Measurements from ENCODE around the gene GPER1. TPM values are rescaled to one million over a fixed set of nuclear protein-coding genes. Genes with fewer than 3 reads are reported as not detected.
A peak's percentile ranks its signal among the peaks of the same experiment; 100 is the strongest.

Gene GPER1
- total RNA-seq, 1 donor from 2014 or later: 16.6 TPM

GRCh38 chr7:1117321-1117928 lies 29.5 kb downstream of the GPER1 start:
- no peak for DNase-seq (ENCODE audit: low spot score)

- DNase-seq (ENCODE audit: low spot score): no peak
Measured at GRCh38 chr7:1119201-1119600, 31.3 kb downstream of the GPER1 start.

DNA sequence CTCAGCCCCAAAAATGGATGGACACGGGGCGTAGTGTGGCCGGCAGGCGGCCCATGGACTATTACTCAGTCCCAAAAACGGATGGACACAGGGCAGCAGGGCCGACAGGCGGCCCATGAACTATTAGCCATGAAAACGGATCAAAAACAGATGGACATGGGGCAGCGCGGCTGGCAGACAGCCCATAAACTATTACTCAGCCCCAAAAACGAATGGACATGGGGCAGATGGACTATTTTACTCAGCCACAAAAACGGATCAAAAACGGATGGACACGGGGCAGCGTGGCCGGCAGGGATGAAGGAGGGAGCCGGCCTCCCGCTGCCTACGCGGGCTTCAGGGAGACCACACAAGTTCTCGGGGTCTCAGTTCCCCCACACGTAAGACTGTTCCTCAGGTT lies 32.9 kb downstream of the GPER1 start:
- DNase-seq (ENCODE audit: low spot score): no peak

GRCh38 chr7:1121476-1121875 lies 33.6 kb downstream of the GPER1 start:
- no peak for DNase-seq (ENCODE audit: low spot score)

DNA sequence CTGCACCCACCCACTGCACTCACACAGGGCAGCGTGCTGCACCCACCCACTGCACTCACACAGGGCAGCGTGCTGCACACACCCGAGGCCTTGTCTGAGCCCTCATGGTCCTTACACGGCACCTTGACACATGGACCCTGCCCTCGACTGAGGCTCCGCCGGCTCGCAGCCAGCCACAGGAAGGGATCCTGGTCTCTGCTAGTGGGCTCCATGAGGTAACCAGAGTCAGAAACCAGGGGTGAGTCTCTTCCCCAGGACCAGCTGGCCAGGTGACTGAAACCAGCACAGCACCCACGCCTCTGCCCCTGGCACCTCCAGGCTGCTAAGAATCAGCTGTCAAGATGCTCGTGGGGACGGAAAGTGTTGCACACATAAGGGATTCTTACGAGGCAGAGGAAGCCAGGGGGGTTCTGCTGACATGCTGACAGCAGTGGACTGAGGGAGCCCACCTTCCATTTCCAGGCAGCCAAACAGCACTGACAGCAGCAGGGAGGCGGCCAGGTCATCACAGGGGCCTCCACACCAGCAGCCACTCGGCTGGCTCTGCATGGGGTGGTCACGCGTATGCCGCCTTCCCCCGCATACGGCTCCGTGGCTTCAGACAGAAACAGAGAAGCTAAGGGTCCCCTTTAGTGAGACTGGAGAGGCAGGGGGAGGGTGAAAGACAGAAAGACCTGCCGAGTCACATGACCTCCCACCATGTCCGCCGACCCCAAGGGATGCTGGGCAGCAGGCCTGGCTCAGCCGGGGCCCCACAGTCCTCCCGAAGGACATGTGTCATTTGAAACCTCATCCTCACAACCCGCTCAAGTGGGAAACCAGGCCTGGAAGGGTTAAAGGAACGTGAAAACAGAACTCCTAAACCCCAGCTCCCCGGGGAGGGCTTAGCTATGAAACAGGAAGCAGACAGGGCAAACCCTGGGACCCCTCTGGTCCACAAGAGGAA lies 34.2 kb downstream of the GPER1 start:
- no peak for DNase-seq (ENCODE audit: low spot score)

DNA sequence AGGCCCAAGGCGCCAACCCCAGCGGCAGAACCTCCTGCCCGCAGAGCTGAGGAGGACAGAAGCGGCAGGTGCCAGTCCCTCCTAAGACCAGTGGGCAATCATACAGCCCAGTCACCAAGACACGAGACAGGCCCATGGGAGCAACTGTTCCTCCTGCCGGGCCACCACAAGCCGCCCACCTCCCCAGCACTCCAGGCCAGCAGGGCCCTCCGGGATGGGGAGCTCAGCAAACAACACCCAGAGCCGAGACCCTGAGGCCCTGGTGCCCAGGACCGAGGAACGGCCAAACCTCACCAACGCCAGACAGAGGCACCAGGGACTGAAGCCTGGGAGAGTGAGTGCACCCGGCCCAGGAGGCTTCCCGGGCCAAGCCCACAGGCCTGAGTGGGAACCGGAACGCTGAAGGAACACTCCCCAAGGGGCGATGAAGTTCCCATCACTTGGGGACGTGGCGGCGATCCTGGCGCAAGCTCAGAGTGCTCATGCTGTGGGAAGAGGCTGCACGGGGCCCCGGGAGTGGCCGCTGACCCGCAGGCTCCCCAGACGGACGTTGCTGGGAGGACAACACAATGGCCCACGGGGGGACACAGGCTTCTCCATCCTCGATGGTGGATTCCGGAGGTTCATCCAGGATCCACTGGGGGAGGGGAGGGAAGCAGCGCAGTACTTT lies 35.1 kb downstream of the GPER1 start:
- no peak for DNase-seq (ENCODE audit: low spot score)

DNA sequence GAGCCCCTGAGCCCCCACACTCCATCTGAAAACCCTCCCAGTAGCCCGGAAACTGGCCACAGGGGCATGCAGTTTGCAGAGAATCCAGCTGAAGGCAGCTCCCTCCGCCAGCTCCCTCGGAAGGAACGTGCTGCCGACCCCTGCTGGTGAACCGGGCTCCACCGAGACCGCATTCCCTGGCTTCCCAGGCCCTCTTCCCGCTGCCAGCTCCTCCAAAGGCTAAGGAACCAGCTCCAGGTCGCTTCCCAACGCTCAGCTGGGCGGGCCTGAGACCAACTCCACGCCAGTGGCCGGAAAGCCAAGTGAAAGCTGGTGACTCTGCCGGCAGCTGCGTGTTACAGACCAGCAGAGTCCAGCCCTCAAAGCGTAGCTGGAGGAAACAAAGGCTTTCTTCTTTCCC lies 35.8 kb downstream of the GPER1 start:
- DNase-seq (ENCODE audit: low spot score): peak; percentile 87

- peak; percentile 31 for DNase-seq (ENCODE audit: low spot score)
Measured at GRCh38 chr7:1124164-1124563, 36.3 kb downstream of the GPER1 start.

DNA sequence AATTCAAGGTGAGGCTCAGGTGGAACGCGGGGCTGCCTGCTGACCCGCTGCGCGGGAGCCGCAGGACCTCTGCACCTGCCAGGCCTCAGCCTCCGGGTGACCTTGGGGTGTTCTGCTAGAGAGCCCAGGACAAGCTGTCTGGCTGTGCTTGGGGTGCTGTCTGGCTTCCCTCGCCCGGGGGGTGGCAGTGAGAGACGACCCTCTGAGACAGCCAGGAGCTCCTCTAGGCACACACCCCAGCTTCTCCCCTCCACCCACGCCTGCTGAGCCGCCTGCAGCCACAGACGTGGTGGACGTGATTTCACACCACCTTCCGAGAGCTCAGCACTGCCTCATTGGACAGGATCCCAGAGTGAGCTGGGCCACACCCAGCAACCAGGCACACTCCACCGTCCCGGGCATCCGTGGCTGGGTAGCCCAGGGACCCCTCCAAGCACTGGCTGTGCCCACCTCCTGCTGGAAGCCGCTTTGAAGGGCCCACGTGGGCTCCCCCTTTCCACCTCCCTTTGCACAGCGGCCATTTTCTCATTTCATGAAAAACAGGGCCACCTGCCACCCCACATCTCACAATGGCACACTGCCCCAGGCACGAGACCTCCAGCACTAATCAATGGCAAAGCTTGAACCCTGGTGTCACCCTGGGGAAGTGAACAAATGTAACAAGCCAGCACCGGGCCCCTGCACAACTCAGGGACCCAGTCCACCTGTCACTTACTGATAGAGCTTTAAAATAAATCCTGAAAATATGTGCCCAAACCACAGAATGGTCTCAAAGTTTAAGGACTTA lies 37.1 kb downstream of the GPER1 start:
- DNase-seq (ENCODE audit: low spot score): peak; percentile 58

- no peak for DNase-seq (ENCODE audit: low spot score)
Measured at GRCh38 chr7:1125603-1125969, 37.7 kb downstream of the GPER1 start.

DNA sequence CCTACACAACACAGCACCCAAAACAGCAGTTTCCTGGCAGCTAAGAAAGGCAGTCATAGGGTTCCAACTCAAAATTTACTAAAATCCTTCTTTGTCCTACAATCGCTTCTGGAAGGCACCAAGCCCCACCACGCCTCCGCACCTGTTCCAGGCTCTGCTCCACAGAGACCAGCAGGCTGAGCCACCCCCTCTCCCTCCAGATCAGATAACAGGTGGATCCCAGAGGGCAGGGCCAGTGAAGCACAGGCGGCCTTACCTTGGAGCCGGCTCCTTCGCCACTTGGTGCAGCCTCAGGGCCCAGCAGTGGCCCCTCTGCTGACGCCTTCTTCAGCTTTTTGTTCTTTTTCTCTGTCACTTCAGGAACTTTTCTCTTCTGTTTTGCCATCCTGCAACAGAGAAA lies 39.1 kb downstream of the GPER1 start:
- no peak for DNase-seq (ENCODE audit: low spot score)

- DNase-seq (ENCODE audit: low spot score): no peak
Measured at GRCh38 chr7:1129431-1129830, 41.5 kb downstream of the GPER1 start.

DNA sequence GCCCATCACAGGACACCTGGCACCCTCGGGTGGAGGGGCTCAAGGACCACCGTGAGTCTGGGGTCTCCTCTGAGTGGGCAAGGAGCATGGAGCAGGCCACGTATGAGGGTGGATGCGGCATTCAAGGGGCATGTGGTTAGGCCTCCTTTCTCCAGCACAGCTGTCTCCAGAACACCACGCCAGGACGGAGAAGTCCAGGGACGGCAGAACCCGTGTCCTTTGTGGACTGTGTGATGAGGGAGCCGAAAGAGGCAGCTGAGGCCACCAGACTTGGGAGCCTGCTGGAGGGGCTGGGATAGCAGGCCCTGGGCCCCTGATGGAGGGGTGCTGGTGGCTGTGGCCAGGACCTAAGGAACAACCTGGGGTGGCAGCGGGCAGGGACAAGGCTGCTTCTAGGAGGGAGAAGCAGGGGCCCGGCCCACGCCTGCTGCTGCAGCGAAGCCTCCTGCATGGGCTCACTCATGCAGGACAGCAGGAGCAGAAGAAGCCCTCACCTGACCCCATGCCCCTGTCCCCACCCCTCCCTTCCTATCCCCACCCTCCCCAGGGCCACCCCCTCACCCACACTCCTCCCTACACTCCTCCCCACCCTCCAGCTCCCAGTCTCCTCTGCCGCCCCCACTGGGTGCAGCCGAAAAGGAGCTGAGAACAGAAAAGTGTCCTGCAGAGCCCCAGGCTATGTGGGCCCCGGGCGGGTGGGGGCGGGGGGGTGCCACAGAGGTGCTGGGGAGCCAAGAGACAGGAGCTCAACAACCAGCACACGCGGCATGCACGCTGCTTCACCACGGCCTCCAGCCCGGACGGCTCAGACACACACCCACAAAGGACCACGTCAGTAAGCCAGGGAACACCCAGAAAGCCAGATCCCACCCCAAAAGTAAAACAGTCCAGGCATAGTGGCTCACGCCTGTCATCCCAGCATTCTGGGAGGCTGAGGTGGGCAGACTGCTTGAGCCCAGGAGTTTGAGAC lies 42.4 kb downstream of the GPER1 start:
- DNase-seq (ENCODE audit: low spot score): no peak

GRCh38 chr7:1131471-1132265 lies 43.8 kb downstream of the GPER1 start:
- DNase-seq (ENCODE audit: low spot score): no peak

GRCh38 chr7:1134951-1135350 lies 47.0 kb downstream of the GPER1 start:
- no peak for DNase-seq (ENCODE audit: low spot score)

DNA sequence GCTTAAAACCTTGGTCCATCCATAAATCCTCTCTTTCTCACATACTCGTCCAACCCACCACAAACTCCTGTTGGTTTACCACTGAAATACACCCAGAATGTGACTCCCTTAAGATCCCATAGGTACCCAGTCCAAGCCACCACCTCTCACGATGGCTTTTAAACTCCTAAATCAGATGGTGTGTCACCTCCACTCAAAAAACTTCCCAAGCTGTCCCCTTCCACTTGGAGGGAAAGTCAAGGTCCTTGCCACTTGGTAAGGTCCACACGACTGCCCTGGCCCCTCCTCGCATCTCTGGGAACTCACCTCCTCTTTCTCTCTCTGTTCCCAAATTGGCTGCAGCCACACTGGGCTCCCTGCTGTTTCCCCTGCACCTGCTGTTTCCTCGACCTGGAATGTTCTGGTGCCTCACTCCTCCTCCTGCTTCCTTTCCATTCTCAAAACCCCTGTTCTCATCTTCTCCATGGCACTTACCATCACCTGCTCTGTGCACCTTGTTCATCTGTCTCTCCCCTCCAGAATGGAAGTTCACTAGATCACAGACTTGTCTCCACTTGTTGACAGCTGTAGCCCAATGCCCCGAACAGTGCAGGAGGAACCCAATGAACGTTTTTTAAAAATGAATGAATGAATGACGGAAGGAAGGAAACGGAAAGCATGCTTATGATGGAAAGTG lies 49.1 kb downstream of the GPER1 start:
- DNase-seq (ENCODE audit: low spot score): no peak

GRCh38 chr7:1137517-1138167 lies 49.7 kb downstream of the GPER1 start:
- no peak for DNase-seq (ENCODE audit: low spot score)

GRCh38 chr7:1140476-1141104 lies 52.7 kb downstream of the GPER1 start:
- DNase-seq (ENCODE audit: low spot score): no peak
